PFSK-1 (cell line): ENCODE data around the gene SYNRG.

Source experiments
- FOXP2 ChIP-seq: optimal IDR thresholded peaks from 2 replicates; pipeline ENCODE3; 2011; ENCODE audit warnings: borderline replicate concordance, control low read depth, inconsistent platforms; ENCODE audit not compliant: insufficient read depth; ENCODE audit errors: extremely low read length, extremely low read depth
- POLR2AphosphoS5 ChIP-seq: IDR thresholded peaks from 2 replicates; pipeline ENCODE4 v1.6.1; 2012; ENCODE audit warnings: low read depth, mild to moderate bottlenecking, control low read depth, low read length, moderate library complexity
- REST ChIP-seq, 2 experiments: IDR thresholded peaks; 2 replicates each; pipeline versions ENCODE4 v1.6.1 to v1.8.0; 2011 to 2012; ENCODE audit warnings: low read depth in 2 of 2, low read length in 2 of 2, control low read depth in 1 of 2, inconsistent platforms in 1 of 2, mild to moderate bottlenecking in 1 of 2, moderate library complexity in 1 of 2; ENCODE audit not compliant: insufficient read depth in 1 of 2
- SIN3A ChIP-seq: IDR thresholded peaks from 2 replicates; pipeline ENCODE4 v1.6.1; 2012; ENCODE audit warnings: mild to moderate bottlenecking, low read length, moderate library complexity, borderline replicate concordance; ENCODE audit not compliant: insufficient read depth
- TAF1 ChIP-seq: IDR thresholded peaks from 2 replicates; pipeline ENCODE4 v1.6.1; 2012; ENCODE audit warnings: low read length, control low read depth, borderline replicate concordance; ENCODE audit not compliant: insufficient read depth

GRCh38 chr17:37607637-37608331 is 1.4 kb downstream of the SYNRG start:
- no peak for TF ChIP-seq TAF1
- TF ChIP-seq SIN3A, result no peak
- TF ChIP-seq FOXP2, result no peak
- no peak for TF ChIP-seq POLR2AphosphoS5
- no peak for TF ChIP-seq REST (IDR thresholded peaks at IDR 0.05; ENCODE audit: insufficient read depth in 1 of 2, low read depth in 2 of 2, low read length in 2 of 2)
